Measurements from ENCODE around the gene SSC5D. TPM values are rescaled to one million over a fixed set of nuclear protein-coding genes. Genes with fewer than 3 reads are reported as not detected.

The SSC5D gene
- total RNA-seq, 2 donors from 2014 or later: 2.2 to 7.4 TPM

- H3K36me3 ChIP-seq: no peaks in the 10 kb centered on the region
- H3K9me3 ChIP-seq: no peaks in the 10 kb centered on the region
- no peak for TF ChIP-seq CTCF (IDR thresholded peaks at IDR 0.05)
- no peak within 1 kb of the TSS for H3K4me3 ChIP-seq
- H3K4me1 ChIP-seq: no peaks in the 10 kb centered on the region
- H3K9ac ChIP-seq (ENCODE audit: low read depth in 2 of 2, low read length in 2 of 2): no peak within 1 kb of the TSS
- DNase-seq: no peak
- no peaks in the 10 kb centered on the region for H3K27me3 ChIP-seq
- intact Hi-C loops (cut with DNase I): no loop called here
- H3K27ac ChIP-seq: no peak within 1 kb of the TSS
Observed at GRCh38 chr19:55536951-55537740, 48.9 kb downstream of the SSC5D start, which contains the start of gene SBK2. TSS of gene SBK2 (minus strand) at chr19:55537133. CDS start at chr19:55536294, 839 bp downstream.

- no peak for TF ChIP-seq CTCF (IDR thresholded peaks at IDR 0.05)
- intact Hi-C loops (cut with DNase I): no loop called here
- H3K27me3 ChIP-seq: no peaks in the 10 kb centered on the region
- no peak overlapping the region for H3K4me3 ChIP-seq
- H3K4me1 ChIP-seq: no peaks in the 10 kb centered on the region
- no peaks in the 10 kb centered on the region for H3K36me3 ChIP-seq
- DNase-seq: no peak
- no peak overlapping the region for H3K27ac ChIP-seq
- H3K9me3 ChIP-seq: no peaks in the 10 kb centered on the region
- H3K9ac ChIP-seq (ENCODE audit: low read depth in 2 of 2, low read length in 2 of 2): no peak overlapping the region
Observed at GRCh38 chr19:55537741-55538111, 49.5 kb downstream of the SSC5D start.

GRCh38 chr19:55538132-55538531, 49.9 kb downstream of the SSC5D start:
- TF ChIP-seq CTCF (IDR thresholded peaks at IDR 0.05): no peak
- H3K9me3 ChIP-seq: no peaks in the 10 kb centered on the region
- H3K36me3 ChIP-seq: no peaks in the 10 kb centered on the region
- H3K27ac ChIP-seq: no peak overlapping the region
- DNase-seq: no peak
- intact Hi-C loops (cut with DNase I): no loop called here
- no peak overlapping the region for H3K4me3 ChIP-seq
- H3K4me1 ChIP-seq: no peaks in the 10 kb centered on the region
- H3K27me3 ChIP-seq: no peaks in the 10 kb centered on the region
- no peak overlapping the region for H3K9ac ChIP-seq (ENCODE audit: low read depth in 2 of 2, low read length in 2 of 2)

- no peak overlapping the region for H3K4me3 ChIP-seq
- H3K9ac ChIP-seq (ENCODE audit: low read depth in 2 of 2, low read length in 2 of 2): no peak overlapping the region
- no peak overlapping the region for H3K27ac ChIP-seq
- intact Hi-C loops (cut with DNase I): no loop called here
- no peak for TF ChIP-seq CTCF (IDR thresholded peaks at IDR 0.05)
- DNase-seq: no peak
- H3K36me3 ChIP-seq: no peaks in the 10 kb centered on the region
- no peaks in the 10 kb centered on the region for H3K9me3 ChIP-seq
- no peaks in the 10 kb centered on the region for H3K27me3 ChIP-seq
- no peaks in the 10 kb centered on the region for H3K4me1 ChIP-seq
Observed at GRCh38 chr19:55539090-55539984, 51.1 kb downstream of the SSC5D start.

- Histone ChIP-seq H3K4me1 (no peaks in the 10 kb centered on the region), H3K27me3 (no peaks in the 10 kb centered on the region)
Observed at GRCh38 chr19:55540619-55541018, 52.4 kb downstream of the SSC5D start.

More at GRCh38 chr19:55540619-55541018, 52.4 kb downstream of the SSC5D start:
- Histone ChIP-seq H3K9me3 (no peaks in the 10 kb centered on the region), H3K36me3 (no peaks in the 10 kb centered on the region), H3K9ac (ENCODE audit: low read depth in 2 of 2, low read length in 2 of 2) (no peak overlapping the region), H3K4me3 (no peak overlapping the region), H3K27ac (no peak overlapping the region)
- intact Hi-C loops (cut with DNase I): no loop called here
- DNase-seq: no peak
- TF ChIP-seq CTCF (IDR thresholded peaks at IDR 0.05): no peak
